ENCODE measurements around the gene DISP2. TPM values are rescaled to one million over a fixed set of nuclear protein-coding genes. Genes with fewer than 3 reads are reported as not detected.

DISP2 gene
- total and polyA plus RNA-seq, 9 of the 15 experiments (the other 6 are each of a cell fraction or from before 2014, with no cell fraction given): 0.06 to 0.89 (median 0.15) TPM; not detected in 1

DNA sequence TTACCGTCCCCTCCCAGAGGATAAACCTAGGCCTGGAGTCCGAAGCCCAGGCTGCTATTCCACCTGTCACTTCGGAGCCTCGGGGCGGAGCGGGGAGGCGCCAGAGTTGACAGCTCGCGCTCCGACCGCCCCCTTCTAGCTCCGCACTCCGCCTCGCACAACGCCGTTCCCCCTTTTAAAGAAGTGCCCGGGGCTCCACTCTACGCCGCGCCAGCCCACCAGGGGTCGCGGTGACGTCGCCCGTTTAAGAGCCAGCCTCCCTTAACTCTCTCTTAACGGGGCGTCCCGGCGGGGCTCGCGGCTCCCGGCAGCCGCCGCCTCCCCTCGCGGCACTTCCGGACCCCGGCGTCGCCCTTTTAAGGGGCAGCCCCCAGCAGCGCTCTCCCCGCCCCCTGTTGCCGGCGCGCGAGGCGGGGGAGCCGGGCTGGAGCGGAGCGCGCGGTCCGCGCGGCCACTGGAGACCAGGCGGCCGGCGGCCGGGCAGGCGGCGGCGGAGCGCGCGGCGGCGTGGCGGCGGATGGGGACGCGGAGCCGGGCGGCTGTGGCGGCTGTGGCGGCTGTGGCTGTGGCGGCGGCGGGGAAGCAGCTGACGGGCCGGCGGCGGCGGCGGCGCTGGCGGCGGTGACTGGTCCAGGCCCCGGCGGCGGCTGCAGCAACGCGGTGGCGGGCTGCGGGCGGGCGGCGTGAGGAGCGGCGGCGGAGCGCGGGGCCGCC is 34.6 kb upstream of the DISP2 start, which contains the start of gene INAFM2:
Gene INAFM2, plus strand, starts transcription at position 454 of the 714 bp plus-strand sequence. CDS start 364 bp downstream, outside the sequence.
- POLR2A ChIA-PET: interaction anchor here (0.6 to 1.9 kb wide), 7 partner anchors 14 to 160 kb away, joined by 3 to 10 read pairs (median 4); partner anchors contain the start of gene CCDC9B
- H3K4me3 ChIP-seq: peak within 1 kb of the TSS; percentile 51
- H3K9ac ChIP-seq (ENCODE audit: insufficient read depth in 1 of 2, low read depth in 2 of 2, low read length in 2 of 2): peak within 1 kb of the TSS; percentile 70 to 95; a peak in 3 of 4 replicates
- H4K20me1 ChIP-seq (replicated peaks; ENCODE audit: control insufficient read depth, insufficient read depth, low read length): no peaks in the 10 kb centered on the region; the same call in 1 of the 2 replicates
- in situ Hi-C loops (cut with MboI) (no loop called here), intact Hi-C loops (cut with micrococcal nuclease) (loop anchor here (5.0 kb wide), 2 partner anchors 41 to 99 kb away; partner anchors contain the start of gene ANKRD63)
- H3K27ac ChIP-seq (ENCODE audit: extremely low read depth, low read depth, low read length): peak within 1 kb of the TSS; percentile 75
- H3K79me2 ChIP-seq (ENCODE audit: control insufficient read depth, insufficient read depth, low read length): peaks cover 21% of the 10 kb centered on the region
- CTCF ChIA-PET (ENCODE audit: low intra/inter-chr PET ratio): interaction anchor here (1.5 to 1.8 kb wide), 3 partner anchors 14 to 99 kb away, joined by 3 to 5 read pairs (median 5); no protein-coding TSS in a partner anchor
- no peaks in the 10 kb centered on the region for H3K27me3 ChIP-seq (ENCODE audit: control insufficient read depth in 2 of 2, insufficient read depth in 2 of 2, low read length in 2 of 2)
- H3K9me3 ChIP-seq (replicated peaks; ENCODE audit: control insufficient read depth, insufficient read depth, low read depth, low read length): no peaks in the 10 kb centered on the region
- DNase-seq (ENCODE audit: extremely low read depth in 1 of 4, low spot score in 3 of 4): peak; percentile 95 to 96 (median 96)
- no TSS peak for BruUV-seq (replicated peaks)
- peak; percentile 73 for FAIRE-seq
- peak within 1 kb of the TSS; percentile 75 for H3K4me2 ChIP-seq (ENCODE audit: insufficient read depth, low read length)
- H2AFZ ChIP-seq (ENCODE audit: low read depth, low read length): peak within 1 kb of the TSS; percentile 56
- 1% methylated on average over 84 of the region's 103 CpGs for WGBS (ENCODE audit: insufficient coverage, low coverage, missing lambda C conversion rate)
- peaks cover 31 to 34% of the 10 kb centered on the region in 2 experiments for H3K4me1 ChIP-seq (replicated peaks in 1 of 2; ENCODE audit: control insufficient read depth in 2 of 2, insufficient read depth in 2 of 2, low read length in 2 of 2)
- no peaks in the 10 kb centered on the region for H3K9me1 ChIP-seq (ENCODE audit: control insufficient read depth, insufficient read depth, low read length)
- H3K36me3 ChIP-seq (ENCODE audit: control insufficient read depth, insufficient read depth, low read length): peaks cover 29% of the 10 kb centered on the region
- ATAC-seq: peak; percentile 94
- TF ChIP-seq NONO (IDR thresholded peaks at IDR 0.05; ENCODE audit: low read depth in 2 of 2, low read length in 1 of 2) (peak in 1 of 2 experiments; percentile 16; a peak in 1 of 4 replicates), ELF4 (CRISPR knock-in tag; IDR thresholded peaks at IDR 0.05) (peak; percentile 50; the same call in 1 of the 2 replicates), ZBTB1 (CRISPR knock-in tag; IDR thresholded peaks at IDR 0.05; ENCODE audit: borderline replicate concordance, low read depth) (peak; percentile 82), PBX2 (CRISPR knock-in tag; IDR thresholded peaks at IDR 0.05; ENCODE audit: low read depth) (no peak), PBX2 (tag; conservative IDR thresholded peaks at IDR 0.05; ENCODE audit: low read depth) (peak; percentile 31; the same call in 1 of the 2 replicates), ASH1L (IDR thresholded peaks at IDR 0.05; ENCODE audit: borderline replicate concordance, low read depth, partially characterized antibody) (no peak), FOXP1 (CRISPR knock-in tag; IDR thresholded peaks at IDR 0.05) (peak; percentile 98), PCBP1 (IDR thresholded peaks at IDR 0.05; ENCODE audit: low read depth, low read length, poor library complexity, severe bottlenecking) (peak; percentile 30), ATF1 (CRISPR knock-in tag; IDR thresholded peaks at IDR 0.05) (0 out of 2 replicates have a peak, but pooled peaks have one; percentile 27), ATF1 (tag; IDR thresholded peaks at IDR 0.05) (peak; percentile 84), CREB1 (IDR thresholded peaks at IDR 0.05) (peak; percentile 57), CREB1 (CRISPR knock-in tag; IDR thresholded peaks at IDR 0.05) (peak; percentile 86), RBFOX2 (IDR thresholded peaks at IDR 0.05; ENCODE audit: low read depth, low read length) (peak; percentile 70), TGIF2 (CRISPR knock-in tag; IDR thresholded peaks at IDR 0.05) (peak; percentile 90; the same call in 1 of the 2 replicates), SNIP1 (IDR thresholded peaks at IDR 0.05; ENCODE audit: low read depth) (peak; percentile 100), HIVEP1 (CRISPR knock-in tag; IDR thresholded peaks at IDR 0.05) (no peak), THRAP3 (IDR thresholded peaks at IDR 0.05; ENCODE audit: borderline replicate concordance) (no peak), POLR2G (IDR thresholded peaks at IDR 0.05; ENCODE audit: low read depth, low read length) (peak; percentile 84)

Measured in K562 (cell line).